GM23338 (cell line): ENCODE data around the gene AAGAB.
"Not testable (repeated sequence)": the region's sequence is repeated elsewhere in the genome, so short reads cannot be mapped to it uniquely, and the experiment has no call there.

Experiments
- CREB1 ChIP-seq: fragments of 250-450 bp; sonication (Bioruptor Pico); IDR thresholded peaks from 2 replicates; pipeline ENCODE4 v1.5.0; 2020; ENCODE audit warnings: low read depth, mild to moderate bottlenecking, moderate library complexity
- CTCF ChIP-seq, 2 experiments: fragments of 200-600 bp in 1 of 2; sonication (generic) in 1 of 2; conservative IDR thresholded peaks; 2 replicates each; pipeline versions ENCODE4 v1.5.1 to v1.6.1; 2016 to 2017; ENCODE audit warnings: antibody characterized with exemption in 2 of 2, low read depth in 2 of 2, mild to moderate bottlenecking in 2 of 2, moderate library complexity in 1 of 2
- EZH2 ChIP-seq: fragments of 200-600 bp; sonication (generic); IDR thresholded peaks from one replicate; pipeline ENCODE4 v1.8.0; 2017; ENCODE audit warnings: antibody characterized with exemption, mild to moderate bottlenecking, low read depth; ENCODE audit not compliant: unreplicated experiment
- EZH2phosphoT487 ChIP-seq: fragments of 200-600 bp; sonication (generic); IDR thresholded peaks from one replicate; pipeline ENCODE4 v1.8.1; 2018; ENCODE audit warnings: antibody characterized with exemption; ENCODE audit not compliant: unreplicated experiment
- JUNB ChIP-seq: IDR thresholded peaks from one replicate; pipeline ENCODE4 v1.6.1; 2016; ENCODE audit warnings: antibody characterized with exemption; ENCODE audit not compliant: unreplicated experiment
- NANOG ChIP-seq: IDR thresholded peaks from 2 replicates; pipeline ENCODE4 v1.6.1; 2016; ENCODE audit warnings: antibody characterized with exemption, borderline replicate concordance
- POLR2AphosphoS5 ChIP-seq: IDR thresholded peaks from 2 replicates; pipeline ENCODE4 v1.6.1; 2016; ENCODE audit warnings: antibody characterized with exemption, low read depth
- REST ChIP-seq: IDR thresholded peaks from one replicate; pipeline ENCODE4 v1.6.1; 2018; ENCODE audit warnings: antibody characterized with exemption; ENCODE audit not compliant: unreplicated experiment
- STAT1 ChIP-seq: IDR thresholded peaks from one replicate; pipeline ENCODE4 v1.6.1; 2016; ENCODE audit warnings: antibody characterized with exemption; ENCODE audit not compliant: unreplicated experiment
- TF ChIP-seq, protein P1 (sequence below): IDR thresholded peaks from 2 replicates; pipeline ENCODE4 v1.6.1; 2016; ENCODE audit warnings: antibody characterized with exemption

- not testable (repeated sequence) for TF ChIP-seq EZH2phosphoT487; CTCF (conservative IDR thresholded peaks at IDR 0.05; ENCODE audit: low read depth in 2 of 2); JUNB; CREB1 (CRISPR knock-in tag); EZH2; NANOG; REST; STAT1; POLR2AphosphoS5
- TF ChIP-seq, protein P1, sequence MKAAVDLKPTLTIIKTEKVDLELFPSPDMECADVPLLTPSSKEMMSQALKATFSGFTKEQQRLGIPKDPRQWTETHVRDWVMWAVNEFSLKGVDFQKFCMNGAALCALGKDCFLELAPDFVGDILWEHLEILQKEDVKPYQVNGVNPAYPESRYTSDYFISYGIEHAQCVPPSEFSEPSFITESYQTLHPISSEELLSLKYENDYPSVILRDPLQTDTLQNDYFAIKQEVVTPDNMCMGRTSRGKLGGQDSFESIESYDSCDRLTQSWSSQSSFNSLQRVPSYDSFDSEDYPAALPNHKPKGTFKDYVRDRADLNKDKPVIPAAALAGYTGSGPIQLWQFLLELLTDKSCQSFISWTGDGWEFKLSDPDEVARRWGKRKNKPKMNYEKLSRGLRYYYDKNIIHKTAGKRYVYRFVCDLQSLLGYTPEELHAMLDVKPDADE = not testable (repeated sequence)
Measured at GRCh38 chr15:67246606-67247005, 7.9 kb downstream of the AAGAB start.
